GM12878 (cell line): ENCODE results near the gene WDR86. TPM values are rescaled to one million over a fixed set of nuclear protein-coding genes. Genes with fewer than 3 reads are reported as not detected.

Experiments
- EED ChIP-seq: sonication (generic); IDR thresholded peaks from 2 replicates; pipeline ENCODE4 v1.6.1; 2016; ENCODE audit warnings: antibody characterized with exemption, low read depth
- HDAC6 ChIP-seq: fragments of 200-600 bp; sonication (generic); IDR thresholded peaks from one replicate; pipeline ENCODE4 v1.8.0; 2017; ENCODE audit warnings: antibody characterized with exemption; ENCODE audit not compliant: unreplicated experiment
- SPI1 ChIP-seq: IDR thresholded peaks from 2 replicates; pipeline ENCODE4 v1.6.1; 2011; ENCODE audit warnings: low read depth, mild to moderate bottlenecking, low read length, moderate library complexity, borderline replicate concordance; ENCODE audit not compliant: insufficient read depth
- STAT1 ChIP-seq: fragments of 450-650 bp; conservative IDR thresholded peaks from 2 replicates; pipeline ENCODE4 v1.6.1; 2014; ENCODE audit warnings: antibody characterized with exemption, mild to moderate bottlenecking
- STAT3 ChIP-seq: IDR thresholded peaks from 2 replicates; pipeline ENCODE4 v1.6.1; 2011; ENCODE audit warnings: low read depth, low read length, improper control_type of control experiment
- polyA plus RNA-seq, 11 experiments: library from polyadenylated mRNA; depleted of rRNA in 4 of 11; unstranded in 6 of 11; stranded (reverse) in 5 of 11; fragments of >200 nt; fragmentation: Nextera tagmentation in 4 of 11; fragmentation: Illumina TruSeq in 1 of 11; extraction: Ambion mirVana in 4 of 11; extraction: Trizol in 1 of 11; gene quantifications; 1 replicate in 1 of 11; 2 replicates in 10 of 11; pipeline versions ENCODE4 v1.2.1 to v1.2.3, GENCODE V29; 2011 to 2016; ENCODE audit warnings: inconsistent platforms in 2 of 11, missing spikeins in 2 of 11, low read depth in 1 of 11
- total RNA-seq, 4 experiments: library from RNA; depleted of rRNA in 3 of 4; stranded (reverse); fragments of >200 nt in 3 of 4; fragmentation: Illumina TruSeq in 1 of 4; extraction: Trizol in 1 of 4; gene quantifications; 2 replicates each; pipeline versions ENCODE4 v1.2.1 to v1.2.3, GENCODE V29; 2013 to 2021
- TF ChIP-seq, protein P1 (sequence below): fragments of 450-650 bp; IDR thresholded peaks from 2 replicates; pipeline ENCODE4 v1.6.1; 2016; ENCODE audit warnings: mild to moderate bottlenecking, moderate library complexity, borderline replicate concordance
- TF ChIP-seq, protein P2 (sequence below): fragments of 450-650 bp; IDR thresholded peaks from 2 replicates; pipeline ENCODE4 v1.6.1; 2014; ENCODE audit warnings: mild to moderate bottlenecking
- TF ChIP-seq, protein P3 (sequence below): fragments of 450-650 bp; IDR thresholded peaks from 2 replicates; pipeline ENCODE4 v1.6.1; 2018; ENCODE audit warnings: borderline replicate concordance, mild to moderate bottlenecking; ENCODE audit not compliant: partially characterized antibody

The WDR86 gene
- total and polyA plus RNA-seq, 10 of the 15 experiments (the other 5 are each of a cell fraction or from before 2014, with no cell fraction given): 0.05 to 0.19 (median 0.15) TPM; not detected in 7

DNA sequence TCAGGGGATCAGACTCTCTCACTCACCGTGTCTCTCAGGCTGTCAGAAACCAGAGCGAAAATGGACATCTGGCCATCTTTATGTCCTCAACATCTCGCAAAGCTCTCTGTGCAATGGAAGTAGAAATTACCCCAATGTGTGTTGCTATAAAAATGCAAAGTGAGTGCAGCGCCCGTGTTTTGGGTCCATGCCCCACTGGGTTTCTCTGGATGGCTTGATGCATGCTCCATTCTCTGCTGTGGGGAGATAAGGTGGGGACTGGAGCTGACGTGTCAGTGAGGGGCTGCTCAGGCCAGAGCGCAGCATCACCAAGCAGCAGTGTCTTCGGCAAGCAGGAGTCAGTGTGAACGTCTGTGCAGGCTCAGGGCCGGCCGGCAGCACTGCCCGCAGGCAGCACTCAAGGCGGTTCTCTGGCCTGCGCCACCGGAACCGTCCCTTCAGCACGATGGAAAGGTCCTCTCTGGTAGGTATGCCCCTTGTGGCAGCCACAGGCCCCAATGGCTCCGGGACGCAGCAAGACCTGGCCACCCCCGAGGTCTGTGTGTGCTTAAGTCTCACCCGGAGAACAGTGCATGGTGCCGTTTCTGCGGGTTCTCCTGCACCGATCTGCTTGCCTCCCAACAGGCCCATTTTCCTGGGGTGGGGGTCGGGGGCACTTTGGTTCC is 30.2 kb downstream of the WDR86 start (continued):
- TF ChIP-seq, protein P1, sequence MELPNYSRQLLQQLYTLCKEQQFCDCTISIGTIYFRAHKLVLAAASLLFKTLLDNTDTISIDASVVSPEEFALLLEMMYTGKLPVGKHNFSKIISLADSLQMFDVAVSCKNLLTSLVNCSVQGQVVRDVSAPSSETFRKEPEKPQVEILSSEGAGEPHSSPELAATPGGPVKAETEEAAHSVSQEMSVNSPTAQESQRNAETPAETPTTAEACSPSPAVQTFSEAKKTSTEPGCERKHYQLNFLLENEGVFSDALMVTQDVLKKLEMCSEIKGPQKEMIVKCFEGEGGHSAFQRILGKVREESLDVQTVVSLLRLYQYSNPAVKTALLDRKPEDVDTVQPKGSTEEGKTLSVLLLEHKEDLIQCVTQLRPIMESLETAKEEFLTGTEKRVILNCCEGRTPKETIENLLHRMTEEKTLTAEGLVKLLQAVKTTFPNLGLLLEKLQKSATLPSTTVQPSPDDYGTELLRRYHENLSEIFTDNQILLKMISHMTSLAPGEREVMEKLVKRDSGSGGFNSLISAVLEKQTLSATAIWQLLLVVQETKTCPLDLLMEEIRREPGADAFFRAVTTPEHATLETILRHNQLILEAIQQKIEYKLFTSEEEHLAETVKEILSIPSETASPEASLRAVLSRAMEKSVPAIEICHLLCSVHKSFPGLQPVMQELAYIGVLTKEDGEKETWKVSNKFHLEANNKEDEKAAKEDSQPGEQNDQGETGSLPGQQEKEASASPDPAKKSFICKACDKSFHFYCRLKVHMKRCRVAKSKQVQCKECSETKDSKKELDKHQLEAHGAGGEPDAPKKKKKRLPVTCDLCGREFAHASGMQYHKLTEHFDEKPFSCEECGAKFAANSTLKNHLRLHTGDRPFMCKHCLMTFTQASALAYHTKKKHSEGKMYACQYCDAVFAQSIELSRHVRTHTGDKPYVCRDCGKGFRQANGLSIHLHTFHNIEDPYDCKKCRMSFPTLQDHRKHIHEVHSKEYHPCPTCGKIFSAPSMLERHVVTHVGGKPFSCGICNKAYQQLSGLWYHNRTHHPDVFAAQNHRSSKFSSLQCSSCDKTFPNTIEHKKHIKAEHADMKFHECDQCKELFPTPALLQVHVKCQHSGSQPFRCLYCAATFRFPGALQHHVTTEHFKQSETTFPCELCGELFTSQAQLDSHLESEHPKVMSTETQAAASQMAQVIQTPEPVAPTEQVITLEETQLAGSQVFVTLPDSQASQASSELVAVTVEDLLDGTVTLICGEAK: no peak
- TF ChIP-seq STAT1 (no peak), EED (no peak), STAT3 (no peak), HDAC6 (no peak), SPI1 (no peak)
- TF ChIP-seq, protein P2, sequence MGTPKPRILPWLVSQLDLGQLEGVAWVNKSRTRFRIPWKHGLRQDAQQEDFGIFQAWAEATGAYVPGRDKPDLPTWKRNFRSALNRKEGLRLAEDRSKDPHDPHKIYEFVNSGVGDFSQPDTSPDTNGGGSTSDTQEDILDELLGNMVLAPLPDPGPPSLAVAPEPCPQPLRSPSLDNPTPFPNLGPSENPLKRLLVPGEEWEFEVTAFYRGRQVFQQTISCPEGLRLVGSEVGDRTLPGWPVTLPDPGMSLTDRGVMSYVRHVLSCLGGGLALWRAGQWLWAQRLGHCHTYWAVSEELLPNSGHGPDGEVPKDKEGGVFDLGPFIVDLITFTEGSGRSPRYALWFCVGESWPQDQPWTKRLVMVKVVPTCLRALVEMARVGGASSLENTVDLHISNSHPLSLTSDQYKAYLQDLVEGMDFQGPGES: no peak
- TF ChIP-seq, protein P3, sequence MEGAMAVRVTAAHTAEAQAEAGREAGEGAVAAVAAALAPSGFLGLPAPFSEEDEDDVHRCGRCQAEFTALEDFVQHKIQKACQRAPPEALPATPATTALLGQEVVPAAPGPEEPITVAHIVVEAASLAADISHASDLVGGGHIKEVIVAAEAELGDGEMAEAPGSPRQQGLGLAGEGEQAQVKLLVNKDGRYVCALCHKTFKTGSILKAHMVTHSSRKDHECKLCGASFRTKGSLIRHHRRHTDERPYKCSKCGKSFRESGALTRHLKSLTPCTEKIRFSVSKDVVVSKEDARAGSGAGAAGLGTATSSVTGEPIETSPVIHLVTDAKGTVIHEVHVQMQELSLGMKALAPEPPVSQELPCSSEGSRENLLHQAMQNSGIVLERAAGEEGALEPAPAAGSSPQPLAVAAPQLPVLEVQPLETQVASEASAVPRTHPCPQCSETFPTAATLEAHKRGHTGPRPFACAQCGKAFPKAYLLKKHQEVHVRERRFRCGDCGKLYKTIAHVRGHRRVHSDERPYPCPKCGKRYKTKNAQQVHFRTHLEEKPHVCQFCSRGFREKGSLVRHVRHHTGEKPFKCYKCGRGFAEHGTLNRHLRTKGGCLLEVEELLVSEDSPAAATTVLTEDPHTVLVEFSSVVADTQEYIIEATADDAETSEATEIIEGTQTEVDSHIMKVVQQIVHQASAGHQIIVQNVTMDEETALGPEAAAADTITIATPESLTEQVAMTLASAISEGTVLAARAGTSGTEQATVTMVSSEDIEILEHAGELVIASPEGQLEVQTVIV: no peak
